Measurements from ENCODE around the gene SLC26A6. TPM values are rescaled to one million over a fixed set of nuclear protein-coding genes. Genes with fewer than 3 reads are reported as not detected.

SLC26A6 gene, protein sequence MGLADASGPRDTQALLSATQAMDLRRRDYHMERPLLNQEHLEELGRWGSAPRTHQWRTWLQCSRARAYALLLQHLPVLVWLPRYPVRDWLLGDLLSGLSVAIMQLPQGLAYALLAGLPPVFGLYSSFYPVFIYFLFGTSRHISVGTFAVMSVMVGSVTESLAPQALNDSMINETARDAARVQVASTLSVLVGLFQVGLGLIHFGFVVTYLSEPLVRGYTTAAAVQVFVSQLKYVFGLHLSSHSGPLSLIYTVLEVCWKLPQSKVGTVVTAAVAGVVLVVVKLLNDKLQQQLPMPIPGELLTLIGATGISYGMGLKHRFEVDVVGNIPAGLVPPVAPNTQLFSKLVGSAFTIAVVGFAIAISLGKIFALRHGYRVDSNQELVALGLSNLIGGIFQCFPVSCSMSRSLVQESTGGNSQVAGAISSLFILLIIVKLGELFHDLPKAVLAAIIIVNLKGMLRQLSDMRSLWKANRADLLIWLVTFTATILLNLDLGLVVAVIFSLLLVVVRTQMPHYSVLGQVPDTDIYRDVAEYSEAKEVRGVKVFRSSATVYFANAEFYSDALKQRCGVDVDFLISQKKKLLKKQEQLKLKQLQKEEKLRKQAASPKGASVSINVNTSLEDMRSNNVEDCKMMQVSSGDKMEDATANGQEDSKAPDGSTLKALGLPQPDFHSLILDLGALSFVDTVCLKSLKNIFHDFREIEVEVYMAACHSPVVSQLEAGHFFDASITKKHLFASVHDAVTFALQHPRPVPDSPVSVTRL
- polyA plus RNA-seq = 1 to 10 TPM; 2.2 to 7.8 (median 5.1) TPM

DNA sequence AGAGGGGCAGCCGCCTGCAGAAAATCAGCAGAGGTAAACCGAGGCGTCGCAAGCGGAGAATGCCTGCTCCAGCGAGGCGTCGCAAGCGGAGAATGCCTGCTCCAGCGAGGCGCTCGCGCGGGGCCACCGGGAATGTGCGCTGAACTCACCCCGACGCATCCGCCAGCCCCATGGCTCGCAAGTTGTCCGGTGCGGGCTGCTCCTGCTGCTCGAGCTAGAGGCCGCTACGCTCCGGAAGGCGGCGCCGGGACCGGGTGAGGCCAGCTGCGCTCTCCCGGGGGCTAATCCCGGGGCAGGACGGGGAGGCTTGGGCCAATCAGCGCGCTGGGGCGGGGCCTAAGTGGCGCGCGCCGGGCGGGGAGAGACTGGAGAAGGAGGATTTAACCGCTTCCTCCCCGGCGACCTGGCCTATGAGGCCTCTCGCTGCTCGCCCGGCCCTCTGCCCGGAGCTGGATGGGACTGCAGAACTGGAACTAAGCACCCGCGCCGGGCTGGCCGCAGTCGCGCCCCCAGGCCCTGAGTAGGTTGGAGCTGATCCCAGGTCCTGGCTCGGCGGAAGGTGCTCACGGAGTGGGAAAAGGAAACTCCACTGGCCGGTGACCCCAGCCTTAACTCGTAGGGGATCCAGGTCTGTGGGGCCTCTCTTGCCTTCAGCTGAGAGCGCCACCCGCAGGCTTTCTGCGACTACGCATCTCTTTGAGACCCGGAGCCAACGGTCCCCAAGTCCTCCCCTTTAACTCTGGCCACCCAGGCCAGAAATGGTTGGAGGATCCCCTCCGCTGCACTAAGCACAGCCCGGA is at the start of gene SLC26A6:
Gene SLC26A6 (minus strand): TSS at position 240 of the 800 bp plus-strand sequence. CDS start 68 bp downstream, at position 172.
- H3K36me3 Mint-ChIP-seq = peaks cover 0 to 4% (median 0%) of the 10 kb centered on the region in 3 donors
- H3K9me3 Mint-ChIP-seq = no peaks in the 10 kb centered on the region
- peak within 1 kb of the TSS; percentile 20 to 84 (median 68) for H3K27ac Mint-ChIP-seq
- DNase-seq = peak; percentile 89 to 92 (median 89)
- peaks cover 25 to 27% of the 10 kb centered on the region in 2 donors for H3K4me1 Mint-ChIP-seq
- peaks cover 0 to 2% (median 0%) of the 10 kb centered on the region in 3 donors for H3K27me3 Mint-ChIP-seq (ENCODE audit: low read depth in 3 of 3)
- H3K4me3 Mint-ChIP-seq = peak within 1 kb of the TSS; percentile 86 to 92 (median 91)

DNA sequence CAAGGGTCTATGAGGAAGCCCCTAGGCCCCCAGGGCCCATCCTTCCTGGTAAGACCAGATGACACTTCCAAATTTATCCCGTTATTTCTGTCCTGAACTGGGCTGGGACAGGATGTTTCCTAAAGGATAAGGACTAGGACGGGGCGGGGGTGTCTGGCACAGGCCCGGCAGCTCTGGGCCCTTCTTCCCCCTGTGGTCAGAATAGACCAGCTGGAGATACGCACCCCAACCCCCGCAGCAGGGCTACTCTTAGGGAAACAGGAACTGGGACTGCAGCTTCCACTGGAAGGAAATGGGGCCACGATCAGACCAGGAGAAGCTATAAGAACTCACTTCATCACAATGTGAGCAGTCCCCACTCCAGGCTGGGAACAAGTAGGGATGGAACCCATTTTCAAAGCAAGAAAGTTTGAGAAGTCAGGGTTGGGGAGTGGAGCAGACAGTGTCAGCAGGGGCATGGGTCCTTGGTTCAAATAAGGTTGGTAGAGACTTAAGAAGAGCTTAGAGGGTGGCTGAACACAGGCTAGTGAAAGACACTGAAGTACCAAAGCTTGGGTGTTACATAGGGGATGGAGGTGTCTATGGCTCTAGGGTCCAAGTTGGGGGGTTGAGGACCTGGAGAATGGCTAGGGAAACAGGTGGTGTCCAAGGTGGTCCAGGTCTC is 49.4 kb upstream of the SLC26A6 start:
- H3K4me1 Mint-ChIP-seq = peaks cover 21 to 28% of the 10 kb centered on the region in 2 donors
- no peaks in the 10 kb centered on the region for H3K9me3 Mint-ChIP-seq
- H3K27me3 Mint-ChIP-seq (ENCODE audit: low read depth in 3 of 3) = peaks cover 0 to 4% (median 0%) of the 10 kb centered on the region in 3 donors
- H3K36me3 Mint-ChIP-seq = peaks cover 8 to 12% (median 9%) of the 10 kb centered on the region in 3 donors
- H3K4me3 Mint-ChIP-seq = peak overlapping the region; percentile 72 to 97 (median 83)
- DNase-seq = no peak
- H3K27ac Mint-ChIP-seq = peak overlapping the region in 5 of 6 donors; percentile 68 to 85 (median 79)

DNA sequence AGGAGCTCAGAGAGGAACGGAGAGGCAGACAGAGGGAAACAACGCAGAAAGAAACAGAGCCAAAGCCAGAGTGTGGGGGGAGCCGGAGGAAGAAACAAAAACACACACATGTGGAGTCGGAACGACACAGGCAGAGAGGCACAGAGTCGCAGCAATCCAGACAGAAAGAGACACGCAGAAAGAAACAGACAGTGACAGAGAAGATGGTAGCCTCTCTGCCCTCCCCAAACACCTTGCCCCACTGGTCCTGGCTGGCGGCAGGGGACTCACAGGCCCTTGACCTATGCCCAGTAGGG is 48.7 kb upstream of the SLC26A6 start:
- Mint-ChIP-seq H3K4me3 (peak overlapping the region; percentile 27 to 83 (median 58)), H3K4me1 (peaks cover 22 to 28% of the 10 kb centered on the region in 2 donors), H3K9me3 (no peaks in the 10 kb centered on the region)

DNA sequence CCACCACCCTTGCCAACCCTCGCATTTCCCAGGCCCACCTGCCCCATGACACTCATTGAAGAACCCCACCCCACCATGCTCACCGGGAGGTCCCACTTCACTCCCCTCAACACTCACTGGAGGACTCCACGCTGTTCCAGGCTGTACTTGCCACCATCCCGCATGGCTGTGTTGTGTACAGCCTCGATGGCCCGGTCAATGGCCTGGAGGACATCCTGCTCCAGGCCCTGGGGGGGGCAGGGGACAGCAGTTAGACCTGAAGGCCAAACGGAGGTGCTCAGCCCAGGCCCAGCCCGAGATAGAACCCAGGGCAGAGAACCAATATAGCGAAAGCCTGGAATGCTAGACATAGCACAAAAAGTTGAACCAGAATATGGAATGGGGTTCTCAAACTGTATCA is 47.5 kb upstream of the SLC26A6 start:
- no peak for DNase-seq
- Mint-ChIP-seq H3K27me3 (ENCODE audit: low read depth in 3 of 3) (peaks cover 0 to 4% (median 0%) of the 10 kb centered on the region in 3 donors), H3K4me1 (peaks cover 22 to 28% of the 10 kb centered on the region in 2 donors), H3K4me3 (no peak overlapping the region), H3K9me3 (no peaks in the 10 kb centered on the region), H3K27ac (peak overlapping the region in 1 of 6 donors; percentile 36), H3K36me3 (peaks cover 8 to 19% (median 13%) of the 10 kb centered on the region in 3 donors)

More for the DNA sequence above, 48.7 kb upstream of the SLC26A6 start:
- Mint-ChIP-seq H3K27me3 (ENCODE audit: low read depth in 3 of 3) (peaks cover 0 to 4% (median 0%) of the 10 kb centered on the region in 3 donors), H3K36me3 (peaks cover 8 to 12% (median 9%) of the 10 kb centered on the region in 3 donors), H3K27ac (peak overlapping the region in 3 of 6 donors; percentile 60 to 77 (median 61))
- DNase-seq = no peak

DNA sequence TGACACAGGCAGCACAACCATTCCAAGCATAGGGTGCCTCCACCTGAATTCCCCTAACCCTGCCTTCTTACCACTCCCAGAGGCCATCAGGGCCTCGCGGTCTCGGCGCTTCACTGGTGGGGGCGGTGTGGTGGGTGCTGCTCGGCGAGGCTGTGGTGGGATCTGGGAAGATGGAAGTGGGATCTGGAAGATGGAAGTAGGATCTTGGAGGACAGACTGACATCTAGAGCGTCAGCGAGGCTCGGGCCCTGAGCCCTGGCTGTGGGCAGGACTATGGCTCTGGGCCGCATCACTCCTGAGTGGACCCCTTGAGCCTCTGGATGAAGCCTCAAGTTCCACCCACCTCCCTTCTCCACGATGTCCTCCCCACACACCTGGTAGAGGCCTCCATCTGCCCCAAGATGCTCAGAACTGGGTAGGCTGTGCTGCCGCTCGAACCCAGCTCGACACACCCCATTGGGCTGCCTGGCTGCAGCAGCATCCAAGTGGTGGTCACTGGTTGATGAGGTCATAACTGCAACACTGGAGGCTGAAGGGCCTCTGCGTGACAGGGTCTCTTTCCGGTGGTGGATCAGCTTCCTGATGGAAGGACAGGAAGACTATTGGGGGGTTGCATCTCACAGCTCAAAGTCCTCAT is 46.8 kb upstream of the SLC26A6 start:
- peaks cover 22 to 28% of the 10 kb centered on the region in 2 donors for H3K4me1 Mint-ChIP-seq
- no peak overlapping the region for H3K4me3 Mint-ChIP-seq
- peak overlapping the region in 1 of 6 donors; percentile 71 for H3K27ac Mint-ChIP-seq

DNA sequence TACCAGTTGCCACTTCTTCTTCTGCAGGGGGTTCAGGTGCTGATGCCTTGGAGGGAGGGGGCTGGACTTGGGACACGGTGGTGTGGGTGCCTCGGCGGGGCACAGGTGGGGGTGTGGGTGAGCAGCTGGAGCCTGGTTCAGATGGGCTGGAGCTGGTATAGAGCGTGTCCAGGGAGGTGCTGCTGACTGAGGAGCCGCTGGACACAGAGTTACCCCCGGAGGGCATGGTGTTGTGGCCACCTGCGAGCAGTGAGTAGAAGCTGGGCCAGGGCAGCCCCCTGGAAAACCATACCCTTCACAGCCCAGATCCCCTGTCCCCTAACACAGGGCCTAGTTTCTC is 46.2 kb upstream of the SLC26A6 start:
- Mint-ChIP-seq H3K4me1 (peaks cover 20 to 24% of the 10 kb centered on the region in 2 donors), H3K36me3 (peaks cover 8 to 18% (median 17%) of the 10 kb centered on the region in 3 donors), H3K27me3 (ENCODE audit: low read depth in 3 of 3) (peaks cover 0 to 4% (median 0%) of the 10 kb centered on the region in 3 donors), H3K27ac (no peak overlapping the region), H3K9me3 (no peaks in the 10 kb centered on the region), H3K4me3 (no peak overlapping the region)
- DNase-seq = no peak

More for the DNA sequence above, 46.8 kb upstream of the SLC26A6 start:
- Mint-ChIP-seq H3K9me3 (no peaks in the 10 kb centered on the region), H3K36me3 (peaks cover 8 to 18% (median 17%) of the 10 kb centered on the region in 3 donors), H3K27me3 (ENCODE audit: low read depth in 3 of 3) (peaks cover 0 to 4% (median 0%) of the 10 kb centered on the region in 3 donors)
- DNase-seq = no peak

DNA sequence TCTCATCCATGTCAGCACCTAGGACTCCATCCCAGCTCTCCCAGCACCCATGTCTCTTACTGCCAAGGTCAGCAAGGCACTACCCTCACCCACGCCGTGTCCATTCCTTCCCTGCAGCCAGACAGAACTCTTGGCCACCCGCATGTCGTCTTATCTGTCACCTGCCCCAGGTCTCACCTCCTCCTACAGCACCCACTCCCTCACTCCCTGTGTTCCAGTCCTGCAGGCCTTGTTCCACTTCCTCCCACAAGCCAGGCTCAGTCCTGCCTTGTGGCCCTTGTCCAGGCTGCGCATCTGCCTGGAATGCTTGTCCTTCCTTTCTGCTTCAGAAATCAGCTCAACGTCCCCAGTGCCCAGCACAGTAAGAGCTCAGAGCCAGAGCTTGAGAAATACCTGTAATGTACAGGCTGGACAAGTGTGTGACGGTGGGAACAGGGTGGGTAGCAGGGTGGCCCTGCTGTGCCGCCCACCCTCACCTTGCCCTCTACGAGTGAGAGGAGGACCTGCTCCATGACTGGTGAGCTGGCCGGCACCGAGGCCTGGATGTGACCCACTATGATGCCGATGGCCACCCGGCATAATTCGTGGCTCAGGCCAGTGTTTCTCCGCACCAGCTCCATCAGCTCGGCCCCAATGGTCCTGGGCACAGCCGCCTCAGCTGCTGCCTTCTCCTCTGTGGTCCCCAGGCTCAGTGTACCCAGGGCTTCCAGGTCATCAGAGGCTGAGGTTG is 45.7 kb upstream of the SLC26A6 start:
- H3K4me1 Mint-ChIP-seq = peaks cover 17 to 19% of the 10 kb centered on the region in 2 donors
- no peak overlapping the region for H3K27ac Mint-ChIP-seq
- no peak for DNase-seq
- no peak overlapping the region for H3K4me3 Mint-ChIP-seq
- peaks cover 0 to 3% (median 0%) of the 10 kb centered on the region in 3 donors for H3K27me3 Mint-ChIP-seq (ENCODE audit: low read depth in 3 of 3)
- peaks cover 8 to 18% (median 17%) of the 10 kb centered on the region in 3 donors for H3K36me3 Mint-ChIP-seq
- no peaks in the 10 kb centered on the region for H3K9me3 Mint-ChIP-seq

DNA sequence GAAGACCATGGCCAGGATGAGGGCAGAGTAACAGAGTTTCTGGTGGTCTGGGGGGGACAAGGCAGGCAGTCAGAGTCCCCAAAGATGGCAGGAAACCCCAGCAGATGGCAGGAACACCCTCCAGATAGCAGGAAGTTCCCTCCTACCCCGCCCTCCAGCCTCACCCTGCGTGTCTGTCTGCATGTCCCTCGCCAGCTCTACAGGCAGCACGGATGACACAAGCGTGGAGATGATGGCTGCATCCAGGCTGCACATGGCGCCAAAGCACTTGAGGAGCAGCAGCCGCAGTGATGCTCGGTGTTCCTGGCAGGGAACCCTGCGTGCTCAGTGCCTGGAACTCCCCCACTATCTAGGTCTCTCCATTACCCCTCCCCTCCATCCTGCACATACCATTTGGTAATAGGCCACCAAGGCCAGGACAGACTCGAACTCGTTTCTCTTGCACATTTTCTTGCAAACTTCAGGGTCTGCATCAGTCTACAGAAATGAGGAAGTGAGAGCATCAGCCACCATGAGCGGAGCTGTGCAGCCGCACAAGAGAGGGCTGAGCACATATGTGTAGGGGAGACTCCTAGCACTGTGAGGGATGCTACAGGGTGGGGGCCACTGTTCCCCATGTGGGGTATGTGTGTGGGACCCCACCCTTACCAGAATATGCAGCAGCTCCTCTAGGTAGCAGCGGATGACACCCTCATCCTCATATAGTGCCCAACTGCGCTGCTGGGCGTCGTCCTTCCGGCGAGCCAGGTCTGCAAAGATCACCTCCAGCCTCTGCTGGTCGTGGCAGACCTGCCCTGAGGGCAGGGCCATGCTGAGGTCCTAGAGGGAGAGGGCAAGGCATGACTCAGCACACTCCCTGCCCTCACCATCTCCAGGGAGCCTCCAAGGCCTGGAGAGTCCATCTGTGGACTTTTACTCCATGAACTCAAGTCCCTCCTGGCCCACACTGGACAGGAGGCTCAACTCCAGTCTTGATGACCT is 44.4 kb upstream of the SLC26A6 start:
- Mint-ChIP-seq H3K9me3 (no peaks in the 10 kb centered on the region), H3K27ac (peak overlapping the region in 1 of 6 donors; percentile 55), H3K4me3 (no peak overlapping the region), H3K27me3 (ENCODE audit: low read depth in 3 of 3) (peaks cover 0 to 2% (median 0%) of the 10 kb centered on the region in 3 donors), H3K4me1 (peaks cover 10 to 12% of the 10 kb centered on the region in 2 donors), H3K36me3 (peaks cover 8 to 18% (median 17%) of the 10 kb centered on the region in 3 donors)
- DNase-seq = no peak

DNA sequence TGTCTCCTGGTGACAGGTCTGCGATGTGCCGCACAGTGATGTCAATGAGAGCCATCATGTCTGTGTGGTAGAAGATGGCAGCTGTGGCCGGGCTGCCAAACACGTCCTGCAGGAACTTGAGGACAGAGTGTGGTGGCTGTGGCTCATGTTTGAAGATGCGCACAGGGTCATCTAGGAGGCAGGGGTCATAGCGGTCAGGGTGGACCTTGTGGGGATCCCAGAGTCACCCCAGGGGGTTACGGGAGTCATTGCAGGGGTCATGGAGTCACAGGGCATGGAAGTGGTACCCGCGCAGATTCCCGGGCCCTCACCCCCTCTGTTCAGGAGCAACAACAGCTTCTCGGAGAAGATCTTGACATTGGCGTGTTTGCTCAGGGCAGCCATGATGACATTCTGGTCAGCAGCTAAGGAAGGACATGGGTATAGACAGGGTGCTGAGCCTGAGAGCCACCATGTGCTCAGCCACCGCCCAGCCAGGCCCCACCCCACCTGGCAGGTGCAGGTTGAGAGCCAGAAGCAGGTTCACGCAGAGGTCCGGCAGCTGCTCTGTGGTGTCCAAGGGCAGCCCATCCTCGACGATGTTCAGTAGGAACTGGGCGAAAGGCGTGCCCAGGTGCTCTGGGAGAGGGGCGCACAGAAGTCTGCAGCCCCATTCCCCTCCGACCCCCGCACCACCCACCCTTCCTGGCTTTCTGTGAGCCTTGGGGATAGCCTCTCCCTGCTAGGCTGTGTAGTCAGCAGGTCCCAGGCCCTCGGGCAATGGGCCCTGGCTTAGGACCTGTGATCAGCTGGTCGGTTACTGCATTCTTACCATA is 43.5 kb upstream of the SLC26A6 start:
- Mint-ChIP-seq H3K27me3 (ENCODE audit: low read depth in 3 of 3) (peaks cover 0 to 1% (median 0%) of the 10 kb centered on the region in 3 donors), H3K9me3 (no peaks in the 10 kb centered on the region), H3K27ac (no peak overlapping the region), H3K4me3 (no peak overlapping the region), H3K36me3 (peaks cover 8 to 18% (median 17%) of the 10 kb centered on the region in 3 donors), H3K4me1 (peaks cover 3 to 4% of the 10 kb centered on the region in 2 donors)
- DNase-seq = no peak

DNA sequence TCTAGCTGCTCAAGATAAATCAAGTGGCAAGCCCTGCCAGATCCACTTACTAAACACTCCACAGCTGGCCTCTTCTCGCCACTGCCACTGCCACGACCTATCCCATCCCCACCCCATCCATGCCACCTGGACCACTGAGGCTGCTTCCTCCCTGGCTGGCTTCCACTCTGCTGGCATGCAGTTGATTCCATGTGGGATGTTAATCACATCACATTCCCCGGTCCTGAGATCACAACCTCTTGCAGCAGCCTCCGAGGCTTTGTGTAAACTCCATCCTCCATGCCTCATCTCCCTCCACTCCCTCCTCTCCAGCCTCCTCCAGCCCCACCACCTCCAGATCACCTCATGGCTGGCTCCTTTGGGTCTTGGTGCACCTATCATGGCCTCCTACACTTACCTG is 42.8 kb upstream of the SLC26A6 start:
- no peak for DNase-seq
- H3K4me1 Mint-ChIP-seq = peaks cover 0 to 2% of the 10 kb centered on the region in 2 donors
- no peak overlapping the region for H3K4me3 Mint-ChIP-seq

More for the DNA sequence above, 42.8 kb upstream of the SLC26A6 start:
- H3K9me3 Mint-ChIP-seq = no peaks in the 10 kb centered on the region
- H3K36me3 Mint-ChIP-seq = peaks cover 8 to 18% (median 17%) of the 10 kb centered on the region in 3 donors
- H3K27me3 Mint-ChIP-seq (ENCODE audit: low read depth in 3 of 3) = peaks cover 0 to 1% (median 0%) of the 10 kb centered on the region in 3 donors
- no peak overlapping the region for H3K27ac Mint-ChIP-seq
